H1 (cell line): ENCODE results near the gene ZGRF1. TPM values are rescaled to one million over a fixed set of nuclear protein-coding genes. Genes with fewer than 3 reads are reported as not detected.

Source experiments
- CTCF ChIA-PET: fragments of 300-600 bp; sonication (Branson Sonifier 250); formaldehyde crosslinking; loops from one replicate; lab custom pipeline; 2021; ENCODE audit not compliant: partially characterized antibody; lab: Charles Lee
- POLR2A ChIA-PET: fragments of 300-600 bp; sonication (Branson Sonifier 250); formaldehyde crosslinking; loops from one replicate; lab custom pipeline; 2021; ENCODE audit warnings: inconsistent platforms; ENCODE audit not compliant: partially characterized antibody; lab: Charles Lee
- DNase-seq, 2 experiments: peaks; one replicate each; pipeline versions ENCODE4 v3.0.0 to v3.0.0-alpha.2; 2010 to 2022; ENCODE audit warnings: low spot score in 2 of 2, low read depth in 1 of 2, mixed read lengths in 1 of 2
- FAIRE-seq: peaks from 2 replicates; lab custom pipeline; 2011; peaks lifted over from hg19 to GRCh38; lab: Jason Lieb, UNC
- H2AFZ ChIP-seq: 2 replicates; pipeline ENCODE4 v1.8.1; 2012; ENCODE audit warnings: low read length, inconsistent platforms
- H2AK5ac ChIP-seq: 2 replicates; pipeline ENCODE4 v1.6.1; 2013; ENCODE audit warnings: low read depth, low read length
- H2BK120ac ChIP-seq: replicated peaks from 2 replicates; pipeline ENCODE3; 2013; ENCODE audit warnings: low read depth, low read length, inconsistent platforms
- H2BK12ac ChIP-seq: 2 replicates; pipeline ENCODE4 v1.6.1; 2013; ENCODE audit warnings: low read depth, low read length
- H2BK15ac ChIP-seq: 2 replicates; pipeline ENCODE4 v1.6.1; 2013; ENCODE audit warnings: low read length
- H2BK20ac ChIP-seq: 2 replicates; pipeline ENCODE4 v1.6.1; 2013; ENCODE audit warnings: low read length
- H2BK5ac ChIP-seq: 2 replicates; pipeline ENCODE4 v1.6.1; 2013; ENCODE audit warnings: low read depth, low read length
- H3K14ac ChIP-seq: 2 replicates; pipeline ENCODE4 v1.6.1; 2013; ENCODE audit warnings: inconsistent platforms; ENCODE audit not compliant: insufficient read length
- H3K18ac ChIP-seq: 2 replicates; pipeline ENCODE4 v1.6.1; 2013; ENCODE audit warnings: low read length; ENCODE audit errors: extremely low read depth
- H3K23ac ChIP-seq: 2 replicates; pipeline ENCODE4 v1.6.1; 2013; ENCODE audit warnings: inconsistent platforms; ENCODE audit not compliant: insufficient read length
- H3K23me2 ChIP-seq: 2 replicates; pipeline ENCODE4 v1.6.1; 2013; ENCODE audit warnings: low read depth, low read length
- H3K27ac ChIP-seq: 2 replicates; pipeline ENCODE4 v1.6.1; 2011; ENCODE audit warnings: low read depth, low read length, inconsistent platforms
- H3K27me3 ChIP-seq, 4 experiments: replicated peaks in 1 of 4; 1 replicate in 1 of 4; 2 replicates in 3 of 4; pipeline versions ENCODE4 v1.6.1 to v1.8.1; 2011 to 2013; ENCODE audit warnings: low read length in 3 of 4, mild to moderate bottlenecking in 3 of 4, inconsistent platforms in 2 of 4, mixed read lengths in 2 of 4, moderate library complexity in 1 of 4; ENCODE audit not compliant: control insufficient read depth in 3 of 4, insufficient read depth in 3 of 4; ENCODE audit errors: extremely low read depth in 1 of 4
- H3K36me3 ChIP-seq, 4 experiments: 2 replicates each; pipeline versions ENCODE4 v1.6.1 to v1.8.1; 2011 to 2013; ENCODE audit warnings: mild to moderate bottlenecking in 4 of 4, low read length in 3 of 4, moderate library complexity in 2 of 4, control low read depth in 1 of 4, inconsistent platforms in 1 of 4; ENCODE audit not compliant: insufficient read depth in 4 of 4, control insufficient read depth in 2 of 4
- H3K4ac ChIP-seq: replicated peaks from 2 replicates; pipeline ENCODE3; 2013; ENCODE audit warnings: low read length, low read depth, mixed read lengths, inconsistent platforms; ENCODE audit not compliant: insufficient read length
- H3K4me1 ChIP-seq, 4 experiments: replicated peaks in 1 of 4; 1 replicate in 1 of 4; 2 replicates in 3 of 4; pipeline versions ENCODE4 v1.6.1 to v1.8.1; 2011 to 2013; ENCODE audit warnings: low read length in 3 of 4, inconsistent platforms in 2 of 4, mixed read lengths in 1 of 4; ENCODE audit not compliant: insufficient read depth in 4 of 4, control insufficient read depth in 3 of 4
- H3K4me2 ChIP-seq, 2 experiments: 2 replicates each; pipeline versions ENCODE4 v1.6.1 to v1.8.1; 2011 to 2013; ENCODE audit warnings: low read depth in 2 of 2, low read length in 2 of 2, control low read depth in 1 of 2, inconsistent platforms in 1 of 2, mild to moderate bottlenecking in 1 of 2; ENCODE audit not compliant: insufficient read depth in 1 of 2
- H3K4me3 ChIP-seq, 4 experiments: fragments of 200-600, 300-600 bp in 1 of 4; sonication (generic), shearing (Covaris generic), sonication (Bioruptor Twin) in 1 of 4; 2 replicates each; pipeline versions ENCODE4 v1.5.1 to v1.8.1; 2011 to 2016; ENCODE audit warnings: low read length in 4 of 4, low read depth in 3 of 4, control low read depth in 2 of 4, inconsistent platforms in 2 of 4, mild to moderate bottlenecking in 2 of 4, mixed read lengths in 1 of 4, moderate library complexity in 1 of 4; ENCODE audit not compliant: insufficient read depth in 2 of 4; ENCODE audit errors: extremely low read depth in 1 of 4
- H3K56ac ChIP-seq: replicated peaks from 2 replicates; pipeline ENCODE3; 2013; ENCODE audit warnings: low read depth, mild to moderate bottlenecking, mixed read lengths, low read length, inconsistent platforms; ENCODE audit not compliant: insufficient read length
- H3K79me1 ChIP-seq: 2 replicates; pipeline ENCODE4 v1.6.1; 2013; ENCODE audit warnings: low read depth, low read length, control low read depth
- H3K79me2 ChIP-seq, 2 experiments: 2 replicates each; pipeline versions ENCODE4 v1.6.1 to v1.8.1; 2012 to 2013; ENCODE audit warnings: low read length in 2 of 2, mild to moderate bottlenecking in 2 of 2, inconsistent platforms in 1 of 2; ENCODE audit not compliant: insufficient read depth in 2 of 2, control insufficient read depth in 1 of 2
- H3K9ac ChIP-seq, 4 experiments: replicated peaks in 1 of 4; 1 replicate in 1 of 4; 2 replicates in 3 of 4; pipeline versions ENCODE4 v1.6.1 to v1.8.1; 2011 to 2013; ENCODE audit warnings: low read depth in 3 of 4, low read length in 3 of 4, control low read depth in 2 of 4, mild to moderate bottlenecking in 2 of 4, moderate library complexity in 2 of 4, inconsistent platforms in 1 of 4; ENCODE audit errors: extremely low read depth in 1 of 4
- H3K9me3 ChIP-seq, 2 experiments: 2 replicates each; pipeline versions ENCODE4 v1.6.1 to v1.8.1; 2012 to 2013; ENCODE audit warnings: mild to moderate bottlenecking in 2 of 2, moderate library complexity in 2 of 2, control low read depth in 1 of 2, inconsistent platforms in 1 of 2, low read depth in 1 of 2, low read length in 1 of 2, mixed read lengths in 1 of 2; ENCODE audit not compliant: insufficient read depth in 2 of 2
- H4K20me1 ChIP-seq, 2 experiments: replicated peaks in 1 of 2; 2 replicates each; pipeline versions ENCODE3 to v1.8.1; 2011 to 2013; ENCODE audit warnings: inconsistent platforms in 2 of 2, low read length in 2 of 2, mild to moderate bottlenecking in 1 of 2; ENCODE audit not compliant: insufficient read depth in 2 of 2, control insufficient read depth in 1 of 2
- H4K5ac ChIP-seq: 2 replicates; pipeline ENCODE4 v1.6.1; 2013; ENCODE audit warnings: low read length, low read depth, mixed read lengths, inconsistent platforms; ENCODE audit not compliant: insufficient read length
- H4K8ac ChIP-seq: 2 replicates; pipeline ENCODE4 v1.8.0; 2013; ENCODE audit warnings: mild to moderate bottlenecking, moderate library complexity, low read length, inconsistent platforms; ENCODE audit not compliant: insufficient read depth; ENCODE audit errors: extremely low read depth
- H4K91ac ChIP-seq: replicated peaks from 2 replicates; pipeline ENCODE3; 2013; ENCODE audit warnings: low read length, mixed read lengths, inconsistent platforms; ENCODE audit not compliant: insufficient read length
- ASH2L ChIP-seq: fragments of 200-600, 300-600 bp; sonication (generic); IDR thresholded peaks from one replicate; pipeline ENCODE4 v1.7.1; 2017; ENCODE audit warnings: low read length
- CHD1 ChIP-seq: IDR thresholded peaks from 2 replicates; pipeline ENCODE4 v1.6.1; 2012; ENCODE audit warnings: low read depth, low read length, improper control_type of control experiment
- EGR1 ChIP-seq: IDR thresholded peaks from 2 replicates; pipeline ENCODE4 v1.6.1; 2011; ENCODE audit warnings: low read depth, low read length, borderline replicate concordance
- KDM1A ChIP-seq: fragments of 200-600, 300-600 bp; sonication (generic); IDR thresholded peaks from 2 replicates; pipeline ENCODE4 v1.7.1; 2016; ENCODE audit warnings: mild to moderate bottlenecking, low read length, borderline replicate concordance
- KDM4A ChIP-seq: IDR thresholded peaks from one replicate; pipeline ENCODE4 v1.7.1; 2012; ENCODE audit warnings: low read depth, mild to moderate bottlenecking, moderate library complexity, low read length, inconsistent platforms; ENCODE audit not compliant: severe bottlenecking
- MAFK ChIP-seq: IDR thresholded peaks from 2 replicates; pipeline ENCODE4 v1.6.1; 2012; ENCODE audit warnings: low read depth, mild to moderate bottlenecking, improper control_type of control experiment, low read length
- NANOG ChIP-seq: IDR thresholded peaks from 2 replicates; pipeline ENCODE4 v1.6.1; 2011; ENCODE audit warnings: low read length, low read depth, mild to moderate bottlenecking, inconsistent platforms; ENCODE audit not compliant: insufficient read depth, poor library complexity, severe bottlenecking
- PHF8 ChIP-seq: fragments of 200-600 bp; sonication (generic); conservative IDR thresholded peaks from 2 replicates; pipeline ENCODE4 v1.7.1; 2012; ENCODE audit warnings: low read depth, mild to moderate bottlenecking, inconsistent platforms, low read length, moderate library complexity
- RAD21 ChIP-seq, 2 experiments: IDR thresholded peaks in 1 of 2; conservative IDR thresholded peaks in 1 of 2; 2 replicates each; pipeline ENCODE4 v1.6.1; 2011; ENCODE audit warnings: low read depth in 2 of 2, low read length in 2 of 2, improper control_type of control experiment in 1 of 2, inconsistent platforms in 1 of 2, mild to moderate bottlenecking in 1 of 2, moderate library complexity in 1 of 2
- RFX5 ChIP-seq: IDR thresholded peaks from 2 replicates; pipeline ENCODE4 v1.6.1; 2011; ENCODE audit warnings: low read depth, low read length, improper control_type of control experiment, borderline replicate concordance
- TBP ChIP-seq: IDR thresholded peaks from 2 replicates; pipeline ENCODE4 v1.6.1; 2011; ENCODE audit warnings: low read depth, low read length, improper control_type of control experiment
- WGBS, 2 experiments: shearing (Covaris generic) in 1 of 2; methylation state at CpG; one replicate each; pipeline versions ENCODE4 v1.1.6 to v1.1.7; 2013 to 2015; ENCODE audit warnings: low lambda C conversion rate in 2 of 2, mixed read lengths in 2 of 2, inconsistent platforms in 1 of 2, low coverage in 1 of 2, missing lambda C conversion rate in 1 of 2; ENCODE audit not compliant: insufficient replicate concordance in 2 of 2, insufficient coverage in 1 of 2, insufficient read length in 1 of 2; ENCODE audit errors: extremely low coverage in 1 of 2, missing lambda C conversion rate in 1 of 2; 5-methylcytosine and 5-hydroxymethylcytosine counted together
- polyA plus RNA-seq, 7 experiments: library from polyadenylated mRNA; depleted of rRNA in 3 of 7; stranded (reverse) in 5 of 7; unstranded in 2 of 7; fragments of >200 nt in 5 of 7; fragments of 200-250 nt in 2 of 7; gene quantifications; 1 replicate in 5 of 7; 2 replicates in 1 of 7; 4 replicates in 1 of 7; pipeline versions ENCODE4 v1.2.1 to v1.2.3, GENCODE V29; 2011 to 2013; ENCODE audit warnings: missing spikeins in 2 of 7, mixed read lengths in 2 of 7
- total RNA-seq: library from RNA; stranded (reverse); fragmentation: NEBNext Ultra II Directional; extraction: Animal tissue kit (Norgen Biotek cat#: 25700); gene quantifications from 2 replicates; pipeline ENCODE4 v1.2.1, GENCODE V29; 2021

Gene ZGRF1
- total and polyA plus RNA-seq, 2 of the 8 experiments (the other 6 are each of a cell fraction or from before 2014, with no cell fraction given) = 12.0 to 44.6 TPM

DNA sequence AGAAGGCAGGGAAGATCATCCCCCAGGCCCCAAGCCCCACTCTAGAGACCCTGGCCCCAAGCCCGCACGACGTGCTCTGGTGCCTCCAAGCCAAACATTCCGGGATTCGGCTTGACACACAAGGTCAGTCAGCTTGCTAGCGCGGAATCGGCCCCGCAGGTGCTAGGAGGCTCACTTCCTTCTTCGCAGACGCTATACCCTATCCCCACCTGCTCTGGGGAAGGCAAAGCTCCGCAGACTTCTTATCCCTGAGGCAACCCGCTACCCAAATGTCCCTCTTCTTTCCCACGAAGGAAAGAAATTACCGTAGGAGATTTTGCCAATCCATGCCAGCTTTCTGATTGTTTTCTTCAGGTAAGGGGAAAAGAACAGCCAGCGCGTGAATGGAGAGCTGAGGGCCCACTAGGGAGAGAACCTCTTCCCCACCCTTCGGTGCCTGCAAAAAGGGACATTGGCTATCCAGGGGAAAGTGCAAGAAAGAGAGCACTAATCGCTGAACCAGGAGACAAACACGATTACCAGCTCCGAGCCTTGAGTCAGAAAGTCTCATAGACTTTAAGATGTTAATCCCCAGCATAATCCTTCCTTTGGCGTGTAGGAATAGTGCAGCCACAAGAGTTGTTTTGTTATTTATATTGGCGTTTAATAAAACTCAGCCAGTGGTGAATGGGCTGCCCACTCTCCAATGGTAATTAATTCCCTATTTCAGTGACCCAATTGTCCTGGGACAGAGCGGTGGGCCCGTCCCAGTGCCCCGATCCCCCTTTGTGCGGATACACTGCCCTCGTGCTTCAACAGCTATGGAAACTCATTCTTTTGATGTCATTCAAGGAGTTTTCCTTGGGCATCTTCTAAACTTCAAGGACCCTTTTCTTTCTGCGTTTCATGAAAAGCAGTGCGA, 115.3 kb downstream of the ZGRF1 start:
- Histone ChIP-seq H2BK120ac (no peak overlapping the region), H3K4me3 (peak overlapping the region; percentile 35 to 58 (median 39); a peak in 7 of 8 replicates), H3K23ac (no peak overlapping the region), H3K4me2 (peak overlapping the region; percentile 77 to 91), H3K9ac (no peak overlapping the region), H3K9me3 (no peaks in the 10 kb centered on the region), H3K27ac (no peak overlapping the region), H3K56ac (no peak overlapping the region), H2BK20ac (no peak overlapping the region), H2AK5ac (no peak overlapping the region), H2BK15ac (no peak overlapping the region), H3K4ac (no peak overlapping the region), H2BK12ac (no peak overlapping the region), H2AFZ (no peak overlapping the region), H4K5ac (no peak overlapping the region), H3K36me3 (no peaks in the 10 kb centered on the region), H3K23me2 (peaks cover 13% of the 10 kb centered on the region), H3K18ac (no peak overlapping the region), H3K14ac (no peak overlapping the region), H3K4me1 (peaks cover 9 to 24% (median 14%) of the 10 kb centered on the region in 4 experiments; a peak in 6 of 7 replicates), H2BK5ac (no peak overlapping the region), H4K8ac (no peak overlapping the region), H3K27me3 (peaks cover 61 to 86% (median 71%) of the 10 kb centered on the region in 4 experiments), H3K79me2 (no peaks in the 10 kb centered on the region), H3K79me1 (no peaks in the 10 kb centered on the region), H4K91ac (no peak overlapping the region), H4K20me1 (peaks cover 0 to 13% of the 10 kb centered on the region in 2 experiments)
- peak in 1 of 2 experiments; percentile 70 for DNase-seq
- ChIA-PET POLR2A (interaction anchor here (0.6 to 2.0 kb wide), 4 partner anchors 11 to 379 kb away, joined by 3 to 9 read pairs (median 4); no protein-coding TSS in a partner anchor), CTCF (interaction anchor here (0.6 to 7.8 kb wide), 26 partner anchors 9 to 492 kb away, joined by 3 to 133 read pairs (median 5); no protein-coding TSS in a partner anchor)
- 2% methylated on average over 30 of the region's 30 CpGs; no CpG with 5 or more reads in 1 of the 2 experiments for WGBS, 2 experiments
- FAIRE-seq = no peak
- TF ChIP-seq RFX5 (no peak), EGR1 (no peak), KDM4A (peak; percentile 48), ASH2L (peak; percentile 74), RAD21 (IDR thresholded peaks at IDR 0.05 in 1 of 2, conservative IDR thresholded peaks at IDR 0.05 in 1 of 2; ENCODE audit: low read depth in 2 of 2, low read length in 2 of 2) (no peak), PHF8 (no peak), CHD1 (no peak), KDM1A (no peak), MAFK (no peak), TBP (no peak), NANOG (no peak)
